Peyer's patch (tissue), 4 donors: ENCODE results near the gene CDC14A. TPM values are rescaled to one million over a fixed set of nuclear protein-coding genes. Genes with fewer than 3 reads are reported as not detected.
A peak's percentile ranks its signal among the peaks of the same experiment; 100 is the strongest.

Experiments
- DNase-seq, 3 donors: peaks; one replicate each; pipeline ENCODE4 v3.0.0-alpha.2; 2017 to 2019
- H3K27ac ChIP-seq, 4 donors: fragments of 200-600 bp; sonication (generic); one replicate each; pipeline ENCODE4 v1.5.1; 2016 to 2019
- H3K27me3 ChIP-seq, 2 donors: fragments of 200-600 bp; sonication (generic); one replicate each; pipeline ENCODE4 v1.5.1; 2019
- H3K36me3 ChIP-seq, 3 donors: fragments of 200-600 bp; sonication (generic); one replicate each; pipeline ENCODE4 v1.5.1; 2016 to 2019
- H3K4me1 ChIP-seq, 4 donors: fragments of 200-600 bp; sonication (generic); one replicate each; pipeline ENCODE4 v1.5.1; 2016 to 2019
- H3K4me3 ChIP-seq, 4 donors: fragments of 200-600 bp; sonication (generic); 1 replicate in 3 of 4; 2 replicates in 1 of 4; pipeline ENCODE4 v1.5.1; 2016 to 2019; ENCODE audit warnings: mild to moderate bottlenecking in 1 of 4
- H3K9me3 ChIP-seq, 4 donors: fragments of 200-600 bp; sonication (generic); one replicate each; pipeline ENCODE4 v1.5.1; 2016 to 2019; ENCODE audit warnings: mild to moderate bottlenecking in 1 of 4
- CTCF ChIP-seq, 6 experiments: fragments of 450-650 bp in 4 of 6; fragments of 200-600 bp in 2 of 6; sonication (generic) in 1 of 6; IDR thresholded peaks; one replicate each; pipeline ENCODE4 v1.5.1; 2017 to 2019; ENCODE audit warnings: antibody characterized with exemption in 6 of 6, mild to moderate bottlenecking in 3 of 6, moderate library complexity in 1 of 6
- POLR2A ChIP-seq, 2 donors: fragments of 450-650 bp; IDR thresholded peaks; one replicate each; pipeline ENCODE4 v1.5.1; 2017; ENCODE audit warnings: antibody characterized with exemption in 2 of 2, mild to moderate bottlenecking in 2 of 2, moderate library complexity in 2 of 2
- total RNA-seq, 4 donors: library from RNA; depleted of rRNA; stranded (reverse); fragments of >200 nt; gene quantifications; one replicate each; pipeline ENCODE4 v1.1.0, GENCODE V29; 2016

The CDC14A gene
- total RNA-seq, 4 donors from 2014 or later: 51.2 to 97.6 (median 81.2) TPM

GRCh38 chr1:100448366-100448765, 96.1 kb downstream of the CDC14A start:
- H3K4me1 ChIP-seq: no peaks in the 10 kb centered on the region
- no peaks in the 10 kb centered on the region for H3K36me3 ChIP-seq
- H3K27ac ChIP-seq: no peak overlapping the region
- no peaks in the 10 kb centered on the region for H3K27me3 ChIP-seq
- TF ChIP-seq POLR2A (IDR thresholded peaks at IDR 0.05) (no peak), CTCF (IDR thresholded peaks at IDR 0.05) (no peak)
- H3K4me3 ChIP-seq: no peak overlapping the region
- H3K9me3 ChIP-seq: no peaks in the 10 kb centered on the region
- DNase-seq: no peak

GRCh38 chr1:100449477-100449876, 97.2 kb downstream of the CDC14A start:
- H3K4me3 ChIP-seq: no peak overlapping the region
- no peaks in the 10 kb centered on the region for H3K9me3 ChIP-seq
- TF ChIP-seq CTCF (IDR thresholded peaks at IDR 0.05) (no peak), POLR2A (IDR thresholded peaks at IDR 0.05) (no peak)
- H3K27ac ChIP-seq: no peak overlapping the region
- H3K36me3 ChIP-seq: no peaks in the 10 kb centered on the region
- no peak for DNase-seq
- peaks cover 0 to 4% (median 0%) of the 10 kb centered on the region in 4 donors for H3K4me1 ChIP-seq
- H3K27me3 ChIP-seq: no peaks in the 10 kb centered on the region

GRCh38 chr1:100452641-100453040, 100.3 kb downstream of the CDC14A start:
- no peak overlapping the region for H3K4me3 ChIP-seq

GRCh38 chr1:100455478-100456072, 103.3 kb downstream of the CDC14A start:
- H3K27ac ChIP-seq: no peak overlapping the region
- no peaks in the 10 kb centered on the region for H3K36me3 ChIP-seq
- H3K4me3 ChIP-seq: no peak overlapping the region
- peaks cover 0 to 4% (median 0%) of the 10 kb centered on the region in 4 donors for H3K4me1 ChIP-seq
- DNase-seq: no peak
- TF ChIP-seq POLR2A (IDR thresholded peaks at IDR 0.05) (no peak), CTCF (IDR thresholded peaks at IDR 0.05) (peak; percentile 9 to 55 (median 38))
- H3K27me3 ChIP-seq: no peaks in the 10 kb centered on the region
- no peaks in the 10 kb centered on the region for H3K9me3 ChIP-seq

More at GRCh38 chr1:100452641-100453040, 100.3 kb downstream of the CDC14A start:
- TF ChIP-seq POLR2A (IDR thresholded peaks at IDR 0.05): no peak
- no peak for TF ChIP-seq CTCF (IDR thresholded peaks at IDR 0.05)
- peaks cover 0 to 4% (median 0%) of the 10 kb centered on the region in 4 donors for H3K4me1 ChIP-seq
- no peak for DNase-seq
- H3K27ac ChIP-seq: peak overlapping the region in 3 of 4 donors; percentile 13 to 33 (median 32)
- H3K27me3 ChIP-seq: no peaks in the 10 kb centered on the region
- H3K36me3 ChIP-seq: no peaks in the 10 kb centered on the region
- H3K9me3 ChIP-seq: no peaks in the 10 kb centered on the region

GRCh38 chr1:100456880-100457279, 104.6 kb downstream of the CDC14A start:
- no peak for DNase-seq
- no peaks in the 10 kb centered on the region for H3K9me3 ChIP-seq
- H3K4me1 ChIP-seq: peaks cover 0 to 4% (median 0%) of the 10 kb centered on the region in 4 donors
- TF ChIP-seq POLR2A (IDR thresholded peaks at IDR 0.05) (no peak), CTCF (IDR thresholded peaks at IDR 0.05) (no peak)
- H3K27me3 ChIP-seq: no peaks in the 10 kb centered on the region
- H3K4me3 ChIP-seq: no peak overlapping the region
- H3K36me3 ChIP-seq: no peaks in the 10 kb centered on the region
- H3K27ac ChIP-seq: no peak overlapping the region
